ENCODE measurements around the gene FLOT2. TPM values are rescaled to one million over a fixed set of nuclear protein-coding genes. Genes with fewer than 3 reads are reported as not detected.
"Not testable (repeated sequence)": the region's sequence is repeated elsewhere in the genome, so short reads cannot be mapped to it uniquely, and the experiment has no call there.

FLOT2 gene
- total RNA-seq, 1 donor from 2014 or later = 113 TPM

DNA sequence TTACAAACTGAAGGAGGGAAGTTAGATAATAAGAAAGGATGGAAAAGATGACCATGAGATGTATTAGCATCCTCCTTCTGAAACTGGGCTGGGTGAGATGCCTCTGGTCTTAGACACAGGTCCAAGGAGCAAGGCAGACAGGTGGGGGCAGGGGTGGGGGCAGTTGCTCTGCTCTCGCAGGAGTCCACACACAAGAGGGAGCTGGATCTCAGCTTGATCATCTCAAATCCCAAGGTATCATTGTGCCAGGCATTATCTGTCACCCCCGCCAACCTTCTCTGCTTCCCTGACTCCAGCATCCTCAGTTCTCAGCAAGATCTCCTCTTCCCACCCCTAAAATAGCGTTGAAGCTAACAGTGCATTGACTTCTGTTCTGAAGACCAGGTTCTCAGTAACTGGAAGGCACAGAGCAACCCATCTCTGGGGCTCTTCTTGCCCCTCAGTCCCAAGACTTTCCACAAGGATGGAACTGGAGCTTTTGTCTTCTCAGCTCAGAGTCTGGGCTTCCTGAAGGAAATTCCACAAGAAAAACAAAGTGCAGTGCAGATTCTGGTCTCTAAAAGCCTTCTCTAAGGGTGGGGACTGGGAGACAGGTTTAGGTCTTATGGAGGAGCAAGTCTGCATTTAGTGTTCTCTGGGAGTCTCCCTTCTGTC, 1.6 kb downstream of the FLOT2 start:
- DNase-seq (ENCODE audit: low spot score) = no peak

- DNase-seq (ENCODE audit: low spot score) = not testable (repeated sequence)
These were observed 4.0 kb downstream of the FLOT2 start for GRCh38 chr17:28893248-28894183.

- DNase-seq (ENCODE audit: low spot score) = no peak
These were observed 5.5 kb downstream of the FLOT2 start for GRCh38 chr17:28892024-28892423.

DNA sequence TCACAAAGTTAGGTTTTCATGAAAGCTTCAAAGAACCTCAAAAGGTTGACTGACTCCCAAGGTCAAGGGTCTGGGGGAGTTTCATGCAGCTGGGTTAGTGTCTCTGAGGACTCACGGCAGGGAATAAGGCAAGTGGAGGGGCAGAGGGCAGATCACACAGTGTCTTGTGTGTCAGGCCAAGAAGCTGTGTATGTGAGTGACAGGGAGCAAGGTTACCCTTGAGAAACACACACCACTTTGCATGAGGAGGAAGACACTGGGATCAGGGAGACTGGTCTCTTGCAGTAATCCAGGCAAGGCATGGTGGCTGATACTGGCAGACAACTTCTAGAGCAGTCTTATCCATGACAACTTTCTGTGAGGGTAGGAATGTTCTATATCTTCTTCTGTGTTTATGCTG, 6.3 kb downstream of the FLOT2 start:
- no peak for DNase-seq (ENCODE audit: low spot score)

DNA sequence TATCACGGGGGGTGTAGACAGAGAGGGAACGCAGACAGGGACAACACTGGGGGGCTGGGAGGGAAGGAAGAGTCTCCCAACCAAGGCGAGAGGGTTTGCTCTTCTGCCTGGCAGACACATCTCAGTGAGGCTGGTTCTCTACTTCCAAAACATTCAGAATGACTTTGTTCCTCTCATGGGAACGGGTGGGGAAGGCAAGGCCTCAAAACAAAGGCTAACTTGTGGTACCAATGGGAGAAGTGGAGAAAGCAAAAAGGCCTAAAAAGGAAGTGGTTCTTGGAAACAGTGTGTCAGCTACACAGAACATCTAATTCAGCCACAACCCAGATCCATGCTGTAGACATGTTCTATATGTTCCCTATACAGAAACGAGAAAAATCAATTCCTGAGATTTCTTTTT, 7.5 kb downstream of the FLOT2 start:
- no peak for DNase-seq (ENCODE audit: low spot score)

- no peak for DNase-seq (ENCODE audit: low spot score)
These were observed 8.7 kb downstream of the FLOT2 start for GRCh38 chr17:28888832-28889231.

GRCh38 chr17:28887871-28888471, 9.6 kb downstream of the FLOT2 start:
- DNase-seq (ENCODE audit: low spot score) = no peak

DNA sequence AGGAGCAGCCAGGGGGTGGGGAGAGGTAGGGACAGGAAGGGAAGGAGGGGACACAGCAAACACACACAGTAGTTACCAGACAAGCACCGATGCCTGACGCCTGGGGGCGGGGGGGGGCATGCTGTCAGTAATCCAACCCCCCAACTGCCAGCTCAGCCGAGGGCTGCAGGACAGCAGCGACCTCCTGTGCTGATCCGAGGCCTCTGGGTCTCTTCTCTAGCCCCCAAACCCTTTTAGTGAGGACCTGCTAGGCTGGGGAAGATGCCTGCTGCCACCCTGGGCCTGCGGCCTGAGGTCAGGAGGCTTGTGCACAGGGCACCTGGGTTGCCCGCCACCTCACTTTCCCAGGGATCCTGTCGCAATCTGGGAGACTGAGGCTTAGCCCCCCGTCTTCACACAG, 11.6 kb downstream of the FLOT2 start:
- no peak for DNase-seq (ENCODE audit: low spot score)

GRCh38 chr17:28885363-28885762, 12.2 kb downstream of the FLOT2 start:
- no peak for DNase-seq (ENCODE audit: low spot score)

GRCh38 chr17:28883967-28884702, 13.4 kb downstream of the FLOT2 start:
- DNase-seq (ENCODE audit: low spot score) = no peak

GRCh38 chr17:28882154-28882895, 15.2 kb downstream of the FLOT2 start:
- no peak for DNase-seq (ENCODE audit: low spot score)

DNA sequence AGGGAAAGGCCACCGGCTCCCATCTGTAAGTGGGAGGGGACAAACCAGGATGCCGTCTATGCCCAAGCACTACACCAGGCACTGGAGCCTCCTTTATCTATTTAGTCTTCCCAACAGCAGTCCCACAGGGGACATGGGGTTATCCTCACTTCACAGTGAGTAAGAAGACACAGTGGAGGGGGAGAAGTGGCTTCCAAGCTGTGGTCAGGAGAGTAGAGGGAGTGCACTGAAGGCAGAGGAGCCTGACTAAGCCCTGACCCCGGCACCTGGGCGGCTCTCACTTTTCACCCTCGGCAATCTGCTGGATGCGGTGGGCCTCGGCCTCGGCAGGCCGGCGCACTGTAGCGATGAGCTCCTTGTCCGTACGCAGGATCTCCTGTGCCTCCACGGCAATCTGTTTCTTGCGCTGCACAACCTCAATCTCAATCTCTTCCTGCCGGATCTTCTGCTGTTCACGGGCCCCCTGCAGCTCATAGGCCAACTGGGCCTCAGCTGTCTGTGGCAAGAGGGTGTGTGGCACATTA, 15.9 kb downstream of the FLOT2 start:
- DNase-seq (ENCODE audit: low spot score) = no peak

DNA sequence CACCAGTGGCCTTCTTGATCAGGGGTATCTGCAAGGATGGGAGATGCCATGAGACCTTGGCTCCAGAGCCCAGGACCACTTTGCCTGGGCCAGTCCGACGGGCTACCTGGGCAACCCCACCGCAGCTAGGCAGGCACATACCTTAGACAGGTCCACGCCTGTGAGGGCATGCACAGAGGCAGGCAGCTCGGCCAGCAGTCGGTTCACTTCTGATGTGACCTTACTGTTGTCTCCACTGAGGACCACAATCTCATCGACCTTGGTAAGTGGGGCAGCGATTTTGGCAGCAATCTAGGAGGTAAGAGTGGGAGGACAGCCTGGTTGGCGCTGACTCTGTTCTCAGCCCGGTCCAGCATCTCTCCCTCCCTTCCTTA, 17.0 kb downstream of the FLOT2 start:
- DNase-seq (ENCODE audit: low spot score) = no peak

GRCh38 chr17:28879886-28880571, 17.5 kb downstream of the FLOT2 start:
- DNase-seq (ENCODE audit: low spot score) = no peak

DNA sequence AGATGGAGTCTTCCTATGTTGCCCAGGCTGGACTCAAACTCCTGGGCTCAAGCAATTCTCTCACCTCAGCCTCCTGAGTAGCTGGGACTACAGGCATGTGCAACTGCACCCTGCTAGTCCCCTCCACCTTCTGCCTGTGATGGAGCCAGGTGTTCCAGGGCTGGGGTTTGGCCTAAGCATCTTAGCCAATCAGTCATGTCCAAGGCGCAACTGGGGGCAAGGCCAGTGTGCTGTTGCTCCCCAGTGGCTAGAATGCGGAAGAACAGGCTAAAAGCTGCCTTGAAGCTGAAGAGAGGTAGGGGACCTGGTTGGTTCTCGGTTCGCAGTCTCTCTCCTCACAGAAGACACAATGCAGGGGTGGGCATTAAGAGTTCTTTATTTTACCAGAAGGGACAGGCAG, 18.6 kb downstream of the FLOT2 start:
- DNase-seq (ENCODE audit: low spot score) = no peak

GRCh38 chr17:28878158-28878910, 19.2 kb downstream of the FLOT2 start:
- no peak for DNase-seq (ENCODE audit: low spot score)

- DNase-seq (ENCODE audit: low spot score) = not testable (repeated sequence)
These were observed 20.3 kb downstream of the FLOT2 start for GRCh38 chr17:28877150-28877711.

DNA sequence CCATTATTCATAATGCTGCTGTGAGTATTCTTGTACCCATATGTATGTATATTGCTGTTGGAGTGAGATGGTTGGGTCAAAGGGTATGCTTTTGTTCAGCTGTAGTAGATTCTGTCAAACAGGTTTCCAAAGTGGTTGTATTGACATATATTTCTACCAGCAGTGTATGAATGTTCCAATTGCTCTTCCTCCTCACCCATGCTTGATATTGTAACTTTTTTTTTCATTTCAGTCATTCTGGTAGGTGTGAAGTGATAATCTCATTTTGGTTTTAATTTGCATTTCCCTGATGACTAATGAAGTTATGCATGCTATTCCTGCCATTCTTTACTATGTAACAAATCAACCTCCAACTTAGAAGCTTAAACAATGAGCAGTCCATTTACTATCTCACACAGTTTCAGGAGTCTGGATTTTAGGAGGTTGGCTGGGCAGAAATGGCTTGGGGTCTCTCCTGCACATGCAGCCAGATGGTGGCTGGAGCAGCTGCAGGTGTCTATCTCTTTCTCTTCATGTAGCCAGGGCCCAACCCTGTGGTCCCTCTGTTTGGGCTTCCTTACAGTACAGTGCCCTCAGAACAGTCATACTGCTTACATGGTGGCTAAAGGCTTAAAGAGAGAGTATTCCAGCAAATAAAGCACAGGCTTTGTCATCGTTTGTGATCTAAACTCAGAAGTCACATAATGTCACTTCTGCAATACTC, 21.5 kb downstream of the FLOT2 start:
- no peak for DNase-seq (ENCODE audit: low spot score)

DNA sequence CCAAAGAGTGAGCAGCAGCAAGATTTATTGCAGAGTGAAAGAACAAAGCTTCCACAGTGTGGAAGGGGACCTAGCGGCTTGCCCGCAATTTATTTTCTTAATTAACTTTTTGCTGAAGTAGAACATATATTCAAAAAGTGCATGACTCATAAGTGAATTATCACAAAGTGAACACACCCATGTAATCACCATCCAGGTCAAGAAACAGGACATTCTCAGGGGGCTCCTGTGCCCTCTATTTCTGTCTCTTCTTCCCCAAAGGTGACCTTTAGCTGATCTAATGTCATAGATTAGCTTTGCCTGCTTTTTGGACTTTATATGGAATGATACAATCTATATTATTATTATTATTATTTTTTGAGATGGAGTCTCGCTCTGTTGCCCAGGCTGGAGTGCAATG, 22.8 kb downstream of the FLOT2 start:
- no peak for DNase-seq (ENCODE audit: low spot score)

All from mucosa of gallbladder (tissue), 1 donor.